GM21515 (cell line): ENCODE results near the gene TNFAIP6.

Source experiments
- ATAC-seq: cut with Tn5 transposase; IDR thresholded peaks from one replicate; pipeline ENCODE4 v1.9.1; 2021; ENCODE audit not compliant: unreplicated experiment

Gene TNFAIP6

GRCh38 chr2:151359768-151360461, 2.5 kb downstream of the TNFAIP6 start:
- no peak for ATAC-seq

GRCh38 chr2:151361674-151362370, 4.4 kb downstream of the TNFAIP6 start:
- ATAC-seq = no peak

- peak; percentile 76 for ATAC-seq
These were observed 6.3 kb downstream of the TNFAIP6 start for GRCh38 chr2:151363709-151364108.

- no peak for ATAC-seq
These were observed 10.2 kb downstream of the TNFAIP6 start for GRCh38 chr2:151367571-151367970.

- ATAC-seq = peak; percentile 95
These were observed 17.0 kb downstream of the TNFAIP6 start for GRCh38 chr2:151374436-151374835.

GRCh38 chr2:151379169-151379568, 21.8 kb downstream of the TNFAIP6 start:
- no peak for ATAC-seq

- ATAC-seq = no peak
These were observed 23.3 kb downstream of the TNFAIP6 start for GRCh38 chr2:151380580-151381235.

GRCh38 chr2:151381266-151381665, 23.9 kb downstream of the TNFAIP6 start:
- no peak for ATAC-seq

- ATAC-seq = no peak
These were observed 30.6 kb downstream of the TNFAIP6 start for GRCh38 chr2:151388011-151388410.

GRCh38 chr2:151391436-151391835, 34.0 kb downstream of the TNFAIP6 start:
- no peak for ATAC-seq

- no peak for ATAC-seq
These were observed 37.1 kb downstream of the TNFAIP6 start for GRCh38 chr2:151394509-151394908.

GRCh38 chr2:151395509-151396374, 38.4 kb downstream of the TNFAIP6 start:
- no peak for ATAC-seq

- ATAC-seq = no peak
These were observed 42.6 kb downstream of the TNFAIP6 start for GRCh38 chr2:151399981-151400380.

- ATAC-seq = no peak
These were observed 43.8 kb downstream of the TNFAIP6 start for GRCh38 chr2:151401149-151401548.

GRCh38 chr2:151403914-151404313, 46.5 kb downstream of the TNFAIP6 start:
- ATAC-seq = no peak

- no peak for ATAC-seq
These were observed 48.0 kb downstream of the TNFAIP6 start for GRCh38 chr2:151405376-151405775.

GRCh38 chr2:151407281-151407680, 49.9 kb downstream of the TNFAIP6 start:
- no peak for ATAC-seq

GRCh38 chr2:151408788-151409600, 51.6 kb downstream of the TNFAIP6 start:
- ATAC-seq = no peak

- ATAC-seq = peak; percentile 95
These were observed 52.5 kb downstream of the TNFAIP6 start, which contains the start of gene RIF1 for GRCh38 chr2:151409601-151410484. Gene RIF1 (plus strand): TSS chr2:151409902. CDS start chr2:151410424, 522 bp downstream.
